ENCODE measurements around the gene TGFBR2.

The TGFBR2 gene

DNA sequence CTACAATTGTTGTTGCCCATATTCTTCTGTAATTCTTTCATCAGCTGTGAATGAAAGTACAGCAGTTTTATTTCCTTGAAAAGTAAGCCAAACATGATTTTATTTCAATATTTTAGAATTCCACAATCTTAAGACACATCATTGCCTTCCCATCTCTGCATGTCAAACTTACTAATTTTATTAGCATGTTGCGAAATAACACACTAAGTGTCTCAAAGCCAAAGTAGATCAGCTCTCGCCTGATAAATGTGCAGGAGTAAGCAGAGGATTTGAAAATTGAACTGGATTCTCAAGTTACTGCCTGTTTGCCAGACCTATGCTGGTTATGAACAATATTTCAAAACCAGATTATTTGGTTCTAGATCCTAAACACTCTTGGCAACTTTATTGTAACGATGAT, 25.7 kb downstream of the TGFBR2 start:
- TF ChIP-seq, protein P1, sequence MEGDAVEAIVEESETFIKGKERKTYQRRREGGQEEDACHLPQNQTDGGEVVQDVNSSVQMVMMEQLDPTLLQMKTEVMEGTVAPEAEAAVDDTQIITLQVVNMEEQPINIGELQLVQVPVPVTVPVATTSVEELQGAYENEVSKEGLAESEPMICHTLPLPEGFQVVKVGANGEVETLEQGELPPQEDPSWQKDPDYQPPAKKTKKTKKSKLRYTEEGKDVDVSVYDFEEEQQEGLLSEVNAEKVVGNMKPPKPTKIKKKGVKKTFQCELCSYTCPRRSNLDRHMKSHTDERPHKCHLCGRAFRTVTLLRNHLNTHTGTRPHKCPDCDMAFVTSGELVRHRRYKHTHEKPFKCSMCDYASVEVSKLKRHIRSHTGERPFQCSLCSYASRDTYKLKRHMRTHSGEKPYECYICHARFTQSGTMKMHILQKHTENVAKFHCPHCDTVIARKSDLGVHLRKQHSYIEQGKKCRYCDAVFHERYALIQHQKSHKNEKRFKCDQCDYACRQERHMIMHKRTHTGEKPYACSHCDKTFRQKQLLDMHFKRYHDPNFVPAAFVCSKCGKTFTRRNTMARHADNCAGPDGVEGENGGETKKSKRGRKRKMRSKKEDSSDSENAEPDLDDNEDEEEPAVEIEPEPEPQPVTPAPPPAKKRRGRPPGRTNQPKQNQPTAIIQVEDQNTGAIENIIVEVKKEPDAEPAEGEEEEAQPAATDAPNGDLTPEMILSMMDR (IDR thresholded peaks at IDR 0.05; ENCODE audit: extremely low read depth, missing control alignments) = no peak
- no peak for DNase-seq (ENCODE audit: low spot score)

DNA sequence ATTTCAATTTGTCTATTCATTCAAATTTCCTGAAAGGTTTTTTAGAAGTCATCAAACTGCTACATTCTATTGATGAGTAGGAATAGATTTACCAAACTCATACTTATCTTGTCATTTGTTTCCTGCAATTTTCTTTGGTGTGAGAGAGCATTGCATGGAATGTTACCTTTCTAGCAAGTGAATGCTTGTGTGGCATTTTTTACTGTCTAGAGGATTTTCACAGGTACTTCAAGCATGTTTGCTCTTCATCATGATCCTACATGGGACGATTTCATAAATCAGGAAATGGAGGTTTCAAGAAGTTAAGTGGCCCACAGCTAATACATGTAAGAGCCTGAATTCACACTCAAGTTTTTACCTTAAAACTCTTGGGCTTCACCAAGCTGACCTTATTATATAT, 26.1 kb downstream of the TGFBR2 start:
- TF ChIP-seq, protein P1 (IDR thresholded peaks at IDR 0.05; ENCODE audit: extremely low read depth, missing control alignments) = no peak
- DNase-seq (ENCODE audit: low spot score) = no peak

DNA sequence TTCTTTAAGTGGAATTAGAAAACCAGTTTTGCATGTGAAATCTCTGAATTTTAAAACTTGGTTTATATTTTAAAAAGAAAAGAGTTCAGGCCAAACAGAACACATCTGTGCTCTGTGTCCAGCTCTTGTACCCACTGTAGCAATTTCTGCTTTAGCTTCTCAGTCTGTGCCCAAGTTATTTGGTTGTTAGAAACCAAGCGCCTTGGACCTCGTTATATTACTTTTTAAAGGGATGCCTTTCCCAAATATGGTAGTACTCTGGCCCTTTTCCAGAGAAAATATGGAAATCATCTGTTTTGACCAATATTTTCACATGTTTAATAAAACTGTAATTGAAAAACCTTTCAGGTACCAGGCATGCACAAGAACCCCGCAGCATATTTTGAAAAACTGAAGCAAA, 27.3 kb downstream of the TGFBR2 start:
- TF ChIP-seq, protein P1 (IDR thresholded peaks at IDR 0.05; ENCODE audit: extremely low read depth, missing control alignments) = no peak
- DNase-seq (ENCODE audit: low spot score) = no peak

DNA sequence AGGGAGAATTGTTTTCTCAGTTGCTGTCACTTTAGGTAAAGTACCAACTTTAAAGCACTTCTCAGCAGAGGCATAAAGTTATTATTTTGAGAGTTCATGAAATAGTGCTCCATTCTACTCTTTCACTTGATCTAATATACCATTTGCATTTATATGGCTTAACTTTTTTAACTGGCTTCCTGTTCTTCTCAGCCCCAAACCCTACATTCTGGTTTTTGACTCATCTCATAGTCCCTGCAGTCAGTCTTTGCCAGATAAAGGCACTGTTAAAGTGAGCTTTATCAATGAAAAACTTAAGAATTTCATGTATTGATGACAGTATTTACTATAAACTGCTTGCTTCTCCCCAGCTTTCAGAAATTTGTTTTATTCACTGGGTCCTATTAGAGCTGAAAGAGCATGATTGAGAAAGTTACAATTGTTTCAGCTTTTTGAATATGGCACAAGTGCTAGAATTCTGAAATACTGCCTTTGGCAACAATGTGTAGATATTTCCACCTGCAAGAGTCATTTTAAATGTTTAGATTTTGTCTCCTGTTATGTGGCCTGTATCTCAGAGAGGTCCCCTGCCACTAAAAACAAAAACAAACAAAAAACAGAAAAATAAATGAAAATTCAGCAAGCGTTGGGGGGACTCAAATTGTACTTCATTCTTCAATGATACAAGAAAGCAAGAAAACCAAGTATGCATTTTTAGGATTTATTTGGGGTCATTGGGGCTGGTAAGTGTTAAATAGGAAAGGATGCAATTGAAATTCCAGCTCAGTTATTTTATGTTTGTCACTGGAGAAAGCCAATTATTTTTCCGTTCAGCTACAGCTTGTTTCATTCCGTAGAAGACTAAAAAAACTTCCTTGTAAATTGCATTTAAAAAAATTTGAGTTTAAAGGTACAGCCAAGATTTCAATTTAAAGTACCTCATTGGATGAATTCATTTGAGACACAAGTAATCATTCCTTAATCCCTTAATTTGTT, 28.6 kb downstream of the TGFBR2 start:
- TF ChIP-seq, protein P1 (IDR thresholded peaks at IDR 0.05; ENCODE audit: extremely low read depth, missing control alignments) = no peak
- DNase-seq (ENCODE audit: low spot score) = no peak

DNA sequence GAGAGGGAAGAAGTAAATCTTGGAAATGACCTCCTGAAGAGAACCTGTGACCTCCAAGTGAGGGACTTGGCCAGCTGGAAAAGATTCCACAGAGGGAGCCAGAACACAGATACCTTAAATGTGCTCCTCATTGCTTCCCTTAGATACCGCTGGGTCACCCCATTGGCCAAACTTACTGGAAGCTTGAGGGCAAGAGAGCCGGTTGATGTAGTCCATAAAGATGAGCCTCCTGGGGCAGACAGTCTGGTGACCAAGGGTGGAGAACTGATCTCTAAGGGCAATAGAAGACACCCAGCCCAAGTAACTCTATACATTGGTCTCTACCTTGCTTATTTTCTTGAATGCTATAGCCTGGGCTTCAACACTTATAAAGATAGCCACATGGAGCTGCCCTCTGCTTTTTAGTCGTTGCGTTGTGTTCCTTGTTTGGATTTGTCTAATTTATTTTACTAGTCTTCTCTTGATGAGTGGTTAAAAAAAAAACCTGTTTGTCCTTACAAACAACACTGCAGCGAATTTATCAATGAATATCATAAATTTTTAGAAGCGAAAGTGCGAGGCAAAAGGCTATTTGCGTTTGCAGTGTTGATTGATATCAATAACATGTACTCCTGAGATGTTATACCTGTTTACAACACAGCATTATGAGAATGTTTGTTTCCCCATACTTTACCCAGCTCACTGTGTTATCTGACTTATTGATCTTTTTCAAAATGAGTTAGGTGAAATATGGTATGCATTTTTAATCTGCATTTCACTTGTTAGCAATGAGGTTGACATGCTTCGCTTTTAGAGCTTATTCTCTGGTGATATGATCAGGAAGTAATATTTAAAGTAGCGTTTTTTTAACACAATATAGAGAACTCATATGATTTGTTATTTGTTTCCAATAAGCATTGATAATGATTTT, 31.2 kb downstream of the TGFBR2 start:
- no peak for DNase-seq (ENCODE audit: low spot score)
- TF ChIP-seq, protein P1 (IDR thresholded peaks at IDR 0.05; ENCODE audit: extremely low read depth, missing control alignments) = no peak

DNA sequence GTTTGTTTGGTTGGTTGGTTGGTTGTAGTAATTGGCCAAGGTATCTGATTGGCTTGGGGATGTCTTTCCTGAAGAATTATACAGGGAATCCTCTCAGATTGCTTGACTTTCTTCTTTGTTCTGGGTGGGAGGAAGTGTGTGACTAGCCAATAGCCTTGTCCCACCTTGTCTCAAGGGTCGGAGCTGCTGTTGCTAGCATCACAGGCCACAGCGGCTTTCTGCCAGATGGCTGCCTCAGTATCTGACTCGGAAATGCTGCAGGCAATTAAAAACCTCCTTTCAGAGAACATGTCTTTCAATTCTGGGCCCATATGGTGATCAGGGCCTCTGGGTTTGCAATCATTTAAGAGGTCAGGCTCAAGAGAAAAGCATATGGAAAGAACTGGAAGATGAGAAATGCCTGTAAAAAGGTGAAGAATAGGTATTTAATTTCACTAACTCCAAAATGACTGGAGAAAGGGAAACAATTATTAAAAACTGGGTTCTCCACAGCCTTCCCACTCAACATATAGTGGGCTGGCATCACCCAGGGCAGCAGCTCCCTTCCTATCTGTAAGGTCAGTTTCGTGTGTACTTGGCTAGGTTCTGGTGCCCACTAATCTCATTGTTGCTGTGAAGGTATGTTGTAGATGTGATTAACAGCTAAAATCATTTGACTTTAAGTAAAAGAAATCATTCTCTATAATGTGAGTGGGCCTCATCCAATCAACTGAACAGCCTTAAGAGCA, 32.4 kb downstream of the TGFBR2 start:
- TF ChIP-seq, protein P1 (IDR thresholded peaks at IDR 0.05; ENCODE audit: extremely low read depth, missing control alignments) = no peak
- no peak for DNase-seq (ENCODE audit: low spot score)
